GM19455 (cell line): ENCODE data around the gene HEBP2.
"Not testable (repeated sequence)": the region's sequence is repeated elsewhere in the genome, so short reads cannot be mapped to it uniquely, and the experiment has no call there.

Experiments used
- ATAC-seq: cut with Tn5 transposase; IDR thresholded peaks from one replicate; pipeline ENCODE4 v1.9.1; 2021; ENCODE audit not compliant: unreplicated experiment

HEBP2 gene, protein sequence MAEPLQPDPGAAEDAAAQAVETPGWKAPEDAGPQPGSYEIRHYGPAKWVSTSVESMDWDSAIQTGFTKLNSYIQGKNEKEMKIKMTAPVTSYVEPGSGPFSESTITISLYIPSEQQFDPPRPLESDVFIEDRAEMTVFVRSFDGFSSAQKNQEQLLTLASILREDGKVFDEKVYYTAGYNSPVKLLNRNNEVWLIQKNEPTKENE

DNA sequence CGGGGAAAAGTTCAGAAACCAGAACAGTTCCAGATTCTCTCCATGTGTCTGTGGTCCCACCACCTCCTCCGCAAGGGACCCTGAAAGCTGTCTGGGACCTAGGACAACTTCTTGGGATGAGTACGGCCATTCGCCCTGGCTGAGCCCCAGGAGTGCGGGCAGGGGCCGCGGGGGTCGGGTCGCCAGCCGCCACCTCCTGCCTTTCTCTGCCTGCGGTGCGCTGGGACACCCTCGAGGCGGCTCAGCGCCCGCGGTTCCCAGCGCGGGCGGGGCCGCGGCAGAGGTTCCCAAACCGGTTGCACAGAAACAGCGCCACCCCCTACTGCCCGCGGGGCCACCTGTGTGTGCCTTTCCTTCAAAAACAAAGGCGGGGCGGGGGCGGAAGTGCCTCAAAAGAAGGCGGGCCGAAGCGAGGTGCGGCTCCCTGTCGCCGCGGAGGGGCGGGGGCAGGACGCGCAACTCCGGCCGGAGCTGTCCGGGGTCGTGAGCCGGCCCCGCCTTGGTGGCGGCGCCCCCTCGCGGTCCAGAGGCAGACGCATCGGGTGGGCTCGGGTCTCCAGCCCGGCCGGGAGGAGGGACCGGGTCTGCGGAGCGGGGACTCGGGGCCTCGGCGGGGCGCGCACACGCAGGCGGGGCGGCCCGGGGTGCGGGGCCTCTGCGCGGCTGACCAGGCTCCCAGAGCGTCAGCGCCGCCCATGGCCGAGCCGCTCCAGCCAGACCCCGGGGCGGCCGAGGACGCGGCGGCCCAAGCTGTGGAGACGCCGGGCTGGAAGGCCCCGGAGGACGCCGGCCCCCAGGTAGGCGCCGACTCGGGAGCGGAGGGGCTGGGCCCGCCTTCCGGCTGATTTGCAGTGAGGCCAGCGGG is at the start of gene HEBP2:
TSS of gene HEBP2 (plus strand) at position 423 of the 865 bp plus-strand sequence. CDS start at position 696, 273 bp downstream.
- peak; percentile 81 for ATAC-seq

DNA sequence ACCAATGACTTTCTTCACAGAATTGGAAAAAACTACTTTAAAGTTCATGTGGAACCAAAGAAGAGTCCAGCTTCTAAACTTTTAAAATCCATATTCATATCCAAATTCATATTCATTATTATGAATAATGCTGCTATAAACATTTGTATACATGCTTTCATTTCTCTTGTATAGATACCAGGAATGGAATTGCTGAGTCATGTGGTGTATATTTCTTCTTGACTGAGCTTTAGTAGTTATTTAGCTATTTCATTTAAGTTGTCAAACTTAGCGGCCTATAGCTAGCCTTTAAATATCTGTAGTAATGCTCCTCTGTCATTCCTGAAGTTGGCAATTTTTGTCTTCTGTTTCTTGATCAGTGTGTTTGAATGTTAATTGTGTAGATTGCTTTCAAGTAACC is 46.1 kb upstream of the HEBP2 start:
- ATAC-seq = no peak

DNA sequence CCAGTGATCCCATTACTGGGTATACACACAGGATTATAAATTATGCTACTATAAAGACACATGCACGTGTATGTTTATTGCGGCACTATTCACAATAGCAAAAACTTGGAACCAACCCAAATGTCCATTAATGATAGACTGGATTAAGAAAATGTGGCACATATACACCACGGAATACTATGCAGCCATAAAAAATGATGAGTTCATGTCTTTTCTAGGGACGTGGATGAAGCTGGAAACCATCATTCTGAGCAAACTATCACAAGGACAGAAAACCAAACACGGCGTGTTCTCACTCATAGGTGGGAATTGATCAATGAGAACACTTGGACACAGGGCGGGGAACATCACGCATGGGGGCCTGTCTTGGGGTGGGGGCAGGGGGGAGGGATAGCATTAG is 35.3 kb upstream of the HEBP2 start:
- not testable (repeated sequence) for ATAC-seq

DNA sequence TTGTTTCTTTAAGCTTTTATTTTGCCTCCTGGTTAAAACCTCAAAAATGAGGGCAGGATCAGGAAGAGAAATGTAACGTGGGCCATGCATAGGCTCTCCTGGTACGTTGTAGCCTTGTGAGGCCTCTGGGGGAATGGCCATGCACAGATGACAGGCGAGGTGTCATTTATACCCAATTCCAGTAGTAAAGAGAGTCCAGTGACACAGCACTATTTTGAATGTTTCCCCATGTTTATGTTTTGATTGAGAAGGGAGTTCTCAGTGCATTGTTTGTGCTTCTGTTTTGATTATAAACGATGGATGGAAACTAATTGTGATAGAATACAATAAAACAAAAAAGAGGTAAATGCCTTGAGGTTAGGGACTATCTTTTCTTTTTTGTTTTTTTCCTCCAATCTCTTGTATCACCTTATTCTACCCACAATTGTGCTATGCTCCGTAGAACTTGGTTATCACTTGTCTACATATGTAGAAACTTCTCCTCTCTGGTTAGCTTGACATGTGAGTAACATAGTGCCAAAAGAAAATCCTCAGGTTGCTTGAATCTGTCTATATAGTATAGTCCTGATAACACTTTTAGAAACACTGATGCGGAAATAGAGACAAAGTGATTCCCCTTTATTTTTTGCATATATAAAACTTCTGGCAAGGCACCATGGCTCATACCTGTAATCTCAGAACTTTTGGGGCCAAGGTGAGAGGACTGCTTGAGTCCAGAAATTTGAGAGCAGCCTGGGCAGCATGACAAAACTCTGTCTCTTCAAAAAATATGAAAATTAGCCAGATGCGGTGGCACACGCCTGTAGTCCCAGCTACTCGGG is 33.2 kb upstream of the HEBP2 start:
- no peak for ATAC-seq

DNA sequence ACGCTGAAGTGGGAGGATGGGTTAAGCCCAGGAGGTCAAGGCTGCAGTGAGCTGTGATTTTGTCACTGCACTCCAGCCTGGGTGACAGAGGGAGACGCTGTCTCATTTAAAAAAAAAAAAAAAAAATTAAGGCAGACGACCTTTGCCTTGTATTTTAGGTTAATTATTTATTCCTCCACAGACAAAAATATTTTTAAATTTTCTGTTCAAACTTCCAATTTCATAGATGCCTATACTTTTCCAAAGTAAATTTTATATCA is 32.6 kb upstream of the HEBP2 start:
- no peak for ATAC-seq

DNA sequence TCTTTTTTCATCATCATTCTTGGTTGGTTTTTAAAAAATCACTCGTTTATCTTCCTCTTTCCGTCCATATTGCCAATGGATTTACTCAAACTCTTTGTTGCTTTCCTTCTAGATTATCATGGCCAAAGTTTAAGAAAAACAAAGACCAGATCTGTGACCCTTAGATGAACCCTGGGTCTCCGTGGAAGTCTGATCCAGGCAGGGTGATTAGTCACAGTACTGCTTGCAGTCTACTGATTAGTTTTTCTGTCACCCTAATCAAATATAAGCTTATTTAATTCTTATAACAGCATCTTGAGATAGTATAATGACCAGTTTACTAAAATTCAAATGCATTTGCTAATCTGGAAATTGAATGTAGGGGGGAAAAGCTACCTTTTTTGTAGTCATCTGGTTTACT is 32.3 kb upstream of the HEBP2 start:
- no peak for ATAC-seq

DNA sequence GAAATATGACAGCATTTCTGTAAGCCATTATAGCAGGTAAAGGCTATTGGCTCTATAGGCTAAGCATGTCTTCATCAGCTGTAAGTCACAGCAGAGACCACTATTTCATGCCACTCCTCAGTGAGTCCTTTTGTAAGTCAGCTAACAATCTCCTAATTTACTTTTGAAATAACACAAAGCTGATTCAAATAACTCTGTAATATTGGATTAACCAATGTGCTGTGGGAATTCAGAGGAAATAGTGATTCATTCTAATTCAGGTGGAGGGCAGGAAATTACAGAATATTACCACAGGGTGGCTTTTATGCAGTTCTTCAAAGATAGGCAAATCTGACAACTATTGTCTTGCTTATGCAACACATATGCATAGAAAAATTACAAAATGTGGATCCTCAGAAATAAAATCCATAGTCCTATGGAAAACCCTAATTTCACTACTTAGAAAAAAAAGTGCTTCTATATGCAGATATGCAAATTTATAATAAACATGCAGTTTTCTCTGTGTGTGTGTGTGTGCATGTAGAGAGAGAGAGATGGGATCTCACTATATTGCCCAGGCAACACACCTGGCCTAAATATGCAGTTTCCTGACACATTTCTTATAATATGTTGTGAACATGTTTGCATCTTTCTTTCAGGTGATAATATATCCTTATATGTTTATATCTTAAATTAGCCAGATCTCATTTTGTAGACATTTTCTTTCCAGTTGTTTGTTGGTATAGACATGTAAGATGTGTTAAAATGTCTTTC is 31.1 kb upstream of the HEBP2 start:
- ATAC-seq = no peak

DNA sequence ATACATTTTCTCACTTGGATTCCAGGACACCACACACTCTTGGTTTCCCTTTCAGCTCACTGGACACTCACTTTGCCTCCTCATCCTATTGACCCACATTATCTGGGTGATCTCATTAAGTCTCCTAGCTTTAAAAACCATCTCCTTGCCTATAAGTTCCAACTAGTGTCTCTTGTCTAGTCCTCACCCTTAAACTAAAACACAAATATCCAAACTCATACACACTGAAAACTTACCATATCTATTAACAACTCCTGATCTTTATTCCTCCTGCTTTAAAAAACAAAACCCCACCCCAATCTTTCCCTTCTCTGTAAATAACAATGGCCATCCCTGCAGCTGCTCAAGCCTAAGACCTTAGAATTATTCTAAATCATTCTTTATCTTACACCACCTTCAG is 29.8 kb upstream of the HEBP2 start:
- no peak for ATAC-seq

DNA sequence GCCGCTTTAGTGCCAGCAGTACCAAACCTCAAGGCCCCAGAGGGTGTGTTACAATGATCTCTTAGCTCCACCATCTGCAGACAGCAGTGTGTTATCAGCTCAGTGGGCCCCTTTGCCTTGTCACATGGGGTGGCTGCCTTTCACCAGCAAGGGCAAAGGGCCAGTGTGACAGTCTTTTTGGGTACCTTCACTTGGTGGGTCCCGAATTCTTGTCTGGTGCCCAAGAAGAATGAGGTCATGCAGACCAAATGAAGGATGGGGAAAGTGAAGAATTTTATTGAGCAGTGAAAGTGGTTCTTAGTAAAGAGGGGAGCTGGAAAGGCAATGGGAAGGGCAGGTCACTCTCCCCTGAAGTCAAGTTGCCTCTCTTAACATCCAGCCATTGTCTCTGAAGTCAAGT is 29.2 kb upstream of the HEBP2 start:
- ATAC-seq = no peak

DNA sequence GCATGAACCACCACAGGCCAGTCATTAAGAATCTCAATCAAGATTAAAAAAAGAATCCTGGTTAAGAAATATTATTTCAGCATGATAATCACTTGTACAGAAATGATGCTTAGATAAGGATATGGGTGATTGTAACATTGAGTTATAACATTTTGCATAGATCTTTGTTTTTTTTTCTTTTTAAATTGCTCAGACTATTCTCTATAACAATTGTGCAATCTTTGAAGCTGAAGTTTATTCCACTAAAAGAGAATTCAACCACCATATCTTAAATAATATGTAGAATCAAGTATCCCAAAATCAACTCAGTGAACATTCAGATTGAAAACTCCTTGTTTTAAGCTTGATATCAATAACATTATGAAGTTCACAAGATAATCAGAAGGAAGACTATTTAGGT is 27.0 kb upstream of the HEBP2 start:
- ATAC-seq = no peak

DNA sequence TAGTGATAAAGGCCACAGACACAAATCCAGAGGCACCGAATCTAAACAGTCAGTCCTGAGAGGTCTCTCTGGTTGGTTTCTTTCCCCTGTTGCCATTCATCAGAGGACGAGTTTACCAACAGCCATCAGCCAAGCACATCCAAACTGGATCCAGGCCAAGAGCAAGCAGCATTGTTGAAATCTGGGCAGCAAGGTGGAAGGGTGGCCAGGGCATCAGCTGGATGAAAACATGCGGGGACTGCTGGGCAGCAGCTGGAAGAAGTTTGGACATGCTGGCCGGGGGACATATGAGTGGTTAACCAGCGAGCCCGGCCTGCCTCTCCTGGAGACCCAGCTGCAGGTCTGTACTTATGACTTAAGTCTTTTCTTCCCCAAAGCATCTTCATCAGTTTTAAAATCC is 26.2 kb upstream of the HEBP2 start, which contains the start of gene SMIM28:
TSS of gene SMIM28 (plus strand) at position 62 of the 400 bp plus-strand sequence. CDS start at position 230, 168 bp downstream.
- ATAC-seq = no peak

DNA sequence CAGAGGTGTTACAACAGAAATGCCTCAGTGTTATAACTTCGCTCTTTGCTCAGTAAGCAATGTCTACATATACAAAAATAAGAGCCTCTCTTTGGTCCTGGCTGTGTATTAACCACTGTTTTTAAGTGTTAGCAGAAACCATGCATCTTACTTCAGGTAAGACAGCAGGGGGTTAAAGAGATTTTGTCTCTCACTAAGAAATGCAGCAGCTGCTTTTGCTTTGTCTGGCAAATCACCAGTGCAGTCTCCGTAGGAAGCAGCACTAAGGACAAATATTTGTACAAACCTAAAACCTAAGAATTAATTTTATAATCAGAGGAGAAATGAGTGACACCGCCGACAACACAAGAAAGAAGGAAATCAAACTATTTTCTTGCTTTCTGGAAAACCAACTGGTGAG is 25.6 kb upstream of the HEBP2 start:
- ATAC-seq = no peak

DNA sequence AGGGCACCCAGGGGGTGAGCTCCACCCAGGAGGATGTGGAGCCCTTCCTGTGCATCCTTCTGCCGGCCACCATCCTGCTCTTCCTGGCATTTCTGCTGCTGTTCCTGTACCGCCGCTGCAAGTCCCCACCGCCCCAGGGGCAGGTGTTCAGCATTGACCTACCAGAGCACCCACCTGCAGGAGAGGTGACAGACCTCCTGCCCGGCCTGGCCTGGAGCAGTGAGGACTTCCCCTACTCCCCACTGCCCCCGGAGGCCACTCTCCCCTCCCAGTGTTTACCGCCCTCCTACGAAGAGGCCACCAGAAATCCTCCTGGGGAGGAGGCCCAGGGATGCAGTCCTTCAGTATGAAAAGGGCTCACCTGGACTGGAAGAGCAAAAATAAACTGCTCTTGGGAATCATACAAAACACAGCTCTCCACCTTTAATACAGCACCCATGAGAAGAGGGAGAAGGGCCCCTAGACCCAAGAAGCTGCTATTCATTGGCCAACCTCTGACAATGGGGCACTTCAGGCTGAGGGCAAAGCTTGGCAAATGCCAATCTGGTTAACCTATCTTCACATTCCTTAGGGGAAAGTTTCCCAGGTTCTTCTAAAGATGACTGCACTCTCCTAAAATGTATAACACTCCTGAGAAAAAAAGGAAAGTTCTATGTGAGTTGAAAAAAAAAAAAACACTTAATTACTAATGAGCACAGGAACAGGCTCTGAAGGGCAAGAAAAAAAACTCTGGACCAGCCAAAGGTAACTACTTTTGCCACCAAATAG is 21.3 kb upstream of the HEBP2 start:
- ATAC-seq = no peak

DNA sequence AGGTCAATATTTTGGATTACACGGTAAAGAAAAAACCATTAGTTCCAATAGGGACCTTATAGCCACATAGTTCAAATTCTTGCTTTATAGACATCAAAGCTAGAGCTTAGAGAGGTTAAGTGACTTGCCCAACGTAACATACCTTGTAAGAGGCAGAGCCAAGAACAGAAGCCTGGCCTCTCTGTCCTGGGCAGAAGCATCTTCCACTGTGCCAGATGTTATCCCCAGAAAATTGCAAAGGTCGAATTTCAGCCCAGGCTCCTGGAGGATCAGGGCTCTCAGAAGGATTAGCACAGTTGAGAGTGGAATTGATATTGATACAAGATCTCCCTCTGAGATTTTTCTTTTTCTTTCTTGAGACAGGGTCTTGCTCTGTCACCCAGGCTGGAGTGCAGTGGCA is 20.2 kb upstream of the HEBP2 start:
- ATAC-seq = no peak

DNA sequence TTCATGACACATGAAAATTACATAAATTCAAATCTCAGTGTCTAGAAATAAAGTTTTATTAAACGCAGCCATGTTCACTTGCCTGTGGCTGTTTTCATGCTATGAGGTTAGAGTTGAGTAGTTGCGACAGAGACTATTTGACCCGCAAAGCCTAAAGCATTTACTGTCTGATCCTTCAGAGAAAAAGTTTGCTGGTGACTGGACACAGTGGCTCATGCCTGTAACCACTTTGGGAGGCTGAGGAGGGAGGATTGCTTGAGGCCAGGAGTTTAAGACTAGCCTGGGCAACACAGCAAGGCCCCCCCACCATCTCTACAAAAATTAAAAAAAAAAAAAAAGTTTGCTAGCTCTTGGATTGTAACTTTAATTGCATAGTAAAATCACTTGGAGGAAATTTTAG is 17.1 kb upstream of the HEBP2 start:
- no peak for ATAC-seq

DNA sequence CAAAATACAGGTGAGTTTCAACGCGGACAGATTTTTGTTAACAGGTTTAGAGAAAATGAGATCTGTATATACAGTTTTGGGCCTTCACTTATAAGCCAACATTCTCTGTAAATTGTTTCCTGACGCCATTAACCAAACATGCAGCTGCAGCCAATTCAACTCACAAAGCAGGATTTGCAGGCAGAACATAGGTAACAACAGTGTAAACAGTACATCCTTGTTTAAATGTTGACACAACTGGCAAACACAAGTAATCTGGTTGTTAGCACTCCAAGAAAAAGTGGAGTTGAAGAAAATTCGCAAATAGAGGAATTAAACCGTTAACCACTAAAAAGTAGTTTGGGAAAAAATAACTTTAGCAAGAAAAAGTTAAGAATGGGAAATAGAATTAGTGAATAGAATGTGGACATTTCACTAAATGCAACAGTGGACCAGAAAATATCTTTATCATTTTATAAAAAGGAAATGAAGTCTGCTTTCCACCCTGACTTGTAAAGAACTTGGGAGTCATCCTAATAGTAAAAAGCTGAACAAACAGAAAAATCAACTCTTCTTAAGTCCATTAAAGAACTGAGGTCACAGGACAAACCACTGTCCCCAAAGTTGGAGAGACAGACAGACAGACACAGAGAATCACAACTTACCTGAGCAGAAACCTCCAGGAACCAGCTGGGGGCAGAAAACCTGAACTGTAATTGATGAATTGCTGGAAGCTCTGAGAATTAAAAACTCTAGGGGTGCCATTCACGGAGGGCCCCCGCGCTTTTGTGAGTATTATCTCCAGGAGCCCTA is 16.2 kb upstream of the HEBP2 start:
- ATAC-seq = no peak

DNA sequence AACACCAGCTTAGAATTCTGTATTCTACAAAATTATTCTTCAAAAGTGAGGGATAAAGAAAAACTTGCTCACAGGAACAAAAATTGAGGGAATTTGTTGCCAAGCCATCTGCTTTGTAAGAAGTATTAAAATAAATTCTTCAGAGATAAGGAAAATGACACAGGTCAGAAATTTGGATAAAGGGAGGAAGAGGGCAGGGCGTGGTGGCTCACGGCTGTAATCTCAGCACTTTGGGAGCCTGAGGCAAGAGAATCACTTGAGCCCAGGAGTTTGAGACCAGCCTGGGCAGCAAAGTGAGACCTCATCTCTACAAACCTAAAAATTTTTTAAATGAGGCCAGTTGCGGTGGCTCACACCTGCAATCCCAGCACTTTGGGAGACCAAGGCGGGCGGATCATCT is 14.5 kb upstream of the HEBP2 start:
- no peak for ATAC-seq

DNA sequence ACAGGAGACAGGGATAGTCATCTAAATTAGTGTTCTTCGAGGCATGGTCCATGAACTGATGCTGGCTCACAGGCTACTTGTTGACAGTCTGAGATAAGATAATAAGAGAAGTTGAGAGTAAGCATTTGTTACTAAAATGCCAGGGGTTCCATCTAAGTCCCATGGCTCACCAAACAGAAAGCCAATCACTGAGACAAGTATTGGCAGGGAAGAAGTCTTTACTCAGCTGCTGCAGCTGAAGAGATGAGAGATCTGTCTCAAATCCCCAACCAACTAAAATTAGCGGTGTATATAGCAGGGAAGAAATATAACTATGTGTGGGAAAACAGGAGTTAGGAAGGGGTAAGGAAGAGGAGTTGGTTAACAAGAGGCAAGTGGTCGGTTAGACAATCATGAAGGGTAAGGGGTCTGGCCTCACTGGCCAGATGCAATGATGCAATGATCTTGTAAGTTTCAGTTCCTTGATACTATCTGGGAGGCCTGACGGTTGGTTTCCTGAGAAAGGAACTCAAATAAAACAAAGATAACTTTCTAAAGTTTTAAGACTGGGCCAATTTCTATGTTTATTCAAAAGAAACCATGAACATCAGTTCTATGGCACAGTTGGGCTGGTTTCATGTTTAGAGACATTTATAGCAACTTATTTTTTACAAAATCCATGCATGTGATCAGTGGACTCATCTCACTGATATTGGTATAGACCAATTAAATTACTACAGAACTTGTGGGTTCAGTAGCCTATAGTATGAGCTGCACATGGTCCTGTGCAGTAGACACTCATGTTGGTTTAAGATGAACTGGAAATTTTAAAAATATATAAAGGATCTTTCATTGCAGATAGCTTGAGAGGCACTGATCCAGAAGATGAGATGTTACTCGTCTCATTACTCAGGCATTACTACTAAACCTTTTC is 9.9 kb upstream of the HEBP2 start:
- no peak for ATAC-seq

DNA sequence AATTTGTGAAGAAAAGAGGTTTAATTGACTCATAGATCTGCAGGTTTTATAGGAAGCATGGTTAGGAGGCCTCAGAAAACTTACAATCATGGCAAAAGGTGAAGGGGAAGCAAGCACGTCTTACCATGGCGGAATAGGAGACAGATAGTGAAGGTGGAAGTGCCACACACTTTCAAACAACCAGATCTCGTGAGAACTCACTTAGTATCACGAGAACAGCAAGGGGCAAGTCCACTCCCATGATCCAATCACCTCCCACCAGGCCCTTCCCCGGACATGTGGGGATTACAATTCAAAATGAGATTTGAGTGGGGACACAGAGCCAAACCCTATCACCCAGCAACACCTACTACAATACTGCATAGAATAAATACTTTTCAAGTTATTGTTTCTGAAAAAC is 7.3 kb upstream of the HEBP2 start:
- ATAC-seq = no peak
